GM18519 (cell line): ENCODE data around the gene CACNA2D3.
"Not testable (repeated sequence)": the region's sequence is repeated elsewhere in the genome, so short reads cannot be mapped to it uniquely, and the experiment has no call there.

Experiments
- ATAC-seq: cut with Tn5 transposase; IDR thresholded peaks from one replicate; pipeline ENCODE4 v1.9.1; 2021; ENCODE audit warnings: mild to moderate bottlenecking, moderate library complexity; ENCODE audit not compliant: unreplicated experiment, low FRiP score

Gene CACNA2D3

GRCh38 chr3:54960701-54961100 lies 838.3 kb downstream of the CACNA2D3 start:
- no peak for ATAC-seq

- ATAC-seq = no peak
Measured at GRCh38 chr3:54962200-54962599, 839.8 kb downstream of the CACNA2D3 start.

GRCh38 chr3:54963641-54964040 lies 841.3 kb downstream of the CACNA2D3 start:
- ATAC-seq = no peak

- no peak for ATAC-seq
Measured at GRCh38 chr3:54964081-54964480, 841.7 kb downstream of the CACNA2D3 start.

GRCh38 chr3:54965746-54966145 lies 843.4 kb downstream of the CACNA2D3 start:
- no peak for ATAC-seq

GRCh38 chr3:54966979-54967378 lies 844.6 kb downstream of the CACNA2D3 start:
- no peak for ATAC-seq

- no peak for ATAC-seq
Measured at GRCh38 chr3:54967731-54968161, 845.4 kb downstream of the CACNA2D3 start.

GRCh38 chr3:54968546-54969172 lies 846.3 kb downstream of the CACNA2D3 start:
- ATAC-seq = no peak

GRCh38 chr3:54969652-54970051 lies 847.3 kb downstream of the CACNA2D3 start:
- no peak for ATAC-seq

DNA sequence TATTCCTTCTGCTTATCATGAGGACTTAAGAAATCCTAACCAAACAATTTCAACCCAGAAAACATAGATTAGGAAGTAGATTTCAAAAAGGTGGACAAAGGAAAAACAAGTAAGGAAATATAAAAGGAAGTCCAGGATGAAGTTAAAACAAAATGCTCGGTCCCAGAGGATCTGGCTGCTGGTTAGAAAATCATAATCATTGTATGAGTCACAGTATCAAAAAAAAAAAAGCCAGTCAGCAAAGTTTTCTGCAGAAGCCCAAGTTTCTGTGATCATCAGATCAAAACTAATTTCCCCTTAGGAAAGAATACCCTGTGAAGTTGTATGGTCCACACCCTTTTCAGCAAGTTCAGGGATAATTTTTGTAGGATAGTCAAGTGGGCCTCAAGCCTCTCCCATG lies 848.5 kb downstream of the CACNA2D3 start:
- no peak for ATAC-seq

GRCh38 chr3:54977439-54977838 lies 855.1 kb downstream of the CACNA2D3 start:
- no peak for ATAC-seq

GRCh38 chr3:54977946-54978345 lies 855.6 kb downstream of the CACNA2D3 start:
- ATAC-seq = not testable (repeated sequence)

- no peak for ATAC-seq
Measured at GRCh38 chr3:54982807-54983206, 860.5 kb downstream of the CACNA2D3 start.

DNA sequence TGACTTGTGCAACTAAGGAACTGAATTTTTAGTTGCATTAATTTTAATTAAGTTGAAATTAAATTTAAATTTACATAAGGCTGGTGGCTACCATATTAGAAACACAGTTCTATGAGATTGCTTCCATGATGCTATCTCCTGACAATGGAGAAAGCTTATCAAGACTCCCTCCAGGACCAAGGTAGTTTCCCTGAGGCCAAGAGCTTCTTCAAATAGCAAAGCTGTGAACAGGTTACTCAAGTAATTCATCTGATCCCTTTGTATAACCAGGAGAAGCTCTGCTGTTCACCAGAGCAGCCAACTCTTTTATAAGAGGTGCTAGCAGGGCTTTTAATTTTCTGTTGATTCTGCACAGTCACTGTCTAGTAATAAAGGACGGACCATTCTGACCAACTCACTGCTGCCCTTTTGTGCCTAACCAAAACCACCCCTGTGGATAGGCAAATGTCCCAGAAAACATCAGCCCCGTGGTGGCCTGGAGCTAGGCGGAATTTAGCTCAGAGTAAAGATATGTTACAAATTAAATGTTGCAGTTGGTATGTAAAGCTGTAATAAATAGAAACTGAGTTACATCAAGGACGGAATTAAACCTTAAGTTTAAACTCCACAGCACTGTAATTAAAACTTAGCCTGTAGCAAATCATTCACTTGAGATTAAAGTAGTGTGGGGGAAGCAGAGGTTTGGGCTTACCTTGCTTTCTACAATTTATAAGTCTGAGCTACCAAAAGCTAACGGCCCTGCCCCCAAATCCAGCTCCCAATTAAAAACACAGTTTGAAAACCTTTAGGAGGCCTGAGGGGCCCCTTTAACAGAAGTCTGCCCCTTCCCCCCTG lies 861.1 kb downstream of the CACNA2D3 start:
- ATAC-seq = no peak

DNA sequence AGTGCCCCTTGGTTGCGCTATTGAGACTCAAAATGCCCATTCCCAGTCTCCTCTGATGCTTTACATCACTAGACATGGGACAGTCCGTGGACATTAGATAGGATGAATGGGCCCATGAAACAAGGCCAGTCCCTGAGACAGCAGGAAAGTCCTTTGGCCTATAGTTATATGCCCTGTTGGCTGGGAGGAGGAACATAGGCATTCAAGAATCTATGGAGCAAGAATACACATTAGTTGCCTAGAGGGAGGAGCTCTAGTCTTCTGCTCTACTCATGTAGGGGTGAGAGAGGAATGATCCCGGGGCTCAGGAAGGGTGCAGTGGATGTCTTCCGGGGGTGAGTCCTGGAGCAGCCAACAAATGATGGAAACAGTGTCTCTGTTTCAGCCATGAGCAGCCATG lies 863.5 kb downstream of the CACNA2D3 start:
- no peak for ATAC-seq

GRCh38 chr3:54986294-54986693 lies 863.9 kb downstream of the CACNA2D3 start:
- ATAC-seq = no peak

DNA sequence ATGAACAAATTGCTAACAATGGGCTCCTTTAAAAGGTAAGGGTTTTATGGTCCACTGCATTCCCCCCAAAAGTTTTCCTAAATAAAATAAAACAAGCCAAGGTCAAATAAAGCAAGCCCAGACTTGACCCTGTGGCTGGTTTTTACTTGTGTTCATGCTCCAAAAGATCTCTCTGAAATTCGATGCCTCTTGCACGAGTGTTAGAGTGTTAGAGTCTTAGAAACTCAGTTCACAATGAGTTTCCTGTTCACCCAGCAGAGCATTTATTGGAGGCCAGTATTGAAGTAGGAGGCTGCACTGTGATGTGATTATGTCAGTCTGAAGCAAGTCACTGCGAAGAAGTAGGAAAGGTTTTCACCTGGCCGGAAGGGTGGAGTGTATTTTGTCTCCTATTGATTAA lies 865.4 kb downstream of the CACNA2D3 start:
- ATAC-seq = no peak

DNA sequence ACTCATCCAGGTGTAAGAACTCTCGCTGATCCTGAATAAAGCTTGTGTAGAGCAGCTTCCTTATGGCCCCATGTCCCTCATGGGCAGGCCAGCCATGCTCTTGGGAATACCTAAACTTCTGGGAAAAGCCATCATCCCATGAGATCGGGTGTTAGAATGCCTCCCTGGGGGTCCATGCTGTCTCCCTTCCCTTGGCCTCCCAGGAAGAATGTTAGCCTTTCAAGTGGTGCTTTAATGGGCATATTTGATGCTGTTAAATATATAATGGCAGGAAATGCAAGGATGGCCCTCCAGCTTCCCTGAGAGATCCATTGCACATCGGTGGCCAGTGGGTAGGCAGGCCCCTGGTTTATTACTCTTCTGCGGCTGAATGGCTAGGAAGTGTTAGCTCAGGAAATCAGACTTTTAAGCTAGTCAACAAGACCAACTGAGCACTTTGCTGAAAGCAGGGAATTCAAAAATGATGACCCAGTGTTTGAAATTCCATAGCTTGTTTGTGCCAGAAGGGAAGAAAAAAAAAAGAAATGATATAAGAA lies 866.0 kb downstream of the CACNA2D3 start:
- ATAC-seq = no peak

GRCh38 chr3:54988838-54989630 lies 866.7 kb downstream of the CACNA2D3 start:
- ATAC-seq = no peak

- no peak for ATAC-seq
Measured at GRCh38 chr3:54994111-54994513, 871.8 kb downstream of the CACNA2D3 start.

DNA sequence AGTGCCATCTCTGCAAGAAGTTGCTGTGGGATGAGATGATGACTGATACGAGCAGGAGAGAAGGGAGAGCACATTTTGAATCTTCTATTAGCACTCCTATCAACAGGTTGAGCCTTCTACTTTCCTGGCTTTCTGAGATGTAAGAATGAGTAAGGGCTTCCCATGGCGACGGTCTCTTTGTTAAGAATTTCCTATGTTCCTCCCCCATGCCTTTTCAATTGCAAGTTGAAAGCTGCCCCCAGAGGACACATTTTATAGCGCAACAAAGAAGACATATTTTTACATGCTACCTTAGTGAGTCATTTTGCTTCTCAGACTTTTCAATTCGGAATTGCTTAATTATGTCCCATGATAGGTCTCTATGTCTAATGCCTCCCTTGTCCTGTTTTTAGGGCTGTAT lies 876.8 kb downstream of the CACNA2D3 start:
- no peak for ATAC-seq
